Placental pericyte (primary cell): ENCODE data around the gene EMC1. TPM values are rescaled to one million over a fixed set of nuclear protein-coding genes. Genes with fewer than 3 reads are reported as not detected.

Source experiments
- total RNA-seq: library from RNA; depleted of rRNA; stranded (reverse); fragments of >200 nt; gene quantifications from 2 replicates; pipeline ENCODE4 v1.2.3, GENCODE V29; 2012

Gene EMC1
- total RNA-seq, result 73.3 and 99.2 TPM in 2 replicates

GRCh38 chr1:19251305-19252196 is at the start of gene EMC1, which contains the start of gene MRTO4:
TSS of gene EMC1 (minus strand) at chr1:19251524. CDS start at chr1:19251509, 15 bp downstream.
TSS of gene MRTO4 (plus strand) at chr1:19251805. CDS start at chr1:19251836, 31 bp downstream.

GRCh38 chr1:19288324-19289241 is 37.3 kb upstream of the EMC1 start, which contains the start of gene AKR7A3:
TSS of gene AKR7A3 (minus strand) at chr1:19288770. CDS start at chr1:19288709, 61 bp downstream.

DNA sequence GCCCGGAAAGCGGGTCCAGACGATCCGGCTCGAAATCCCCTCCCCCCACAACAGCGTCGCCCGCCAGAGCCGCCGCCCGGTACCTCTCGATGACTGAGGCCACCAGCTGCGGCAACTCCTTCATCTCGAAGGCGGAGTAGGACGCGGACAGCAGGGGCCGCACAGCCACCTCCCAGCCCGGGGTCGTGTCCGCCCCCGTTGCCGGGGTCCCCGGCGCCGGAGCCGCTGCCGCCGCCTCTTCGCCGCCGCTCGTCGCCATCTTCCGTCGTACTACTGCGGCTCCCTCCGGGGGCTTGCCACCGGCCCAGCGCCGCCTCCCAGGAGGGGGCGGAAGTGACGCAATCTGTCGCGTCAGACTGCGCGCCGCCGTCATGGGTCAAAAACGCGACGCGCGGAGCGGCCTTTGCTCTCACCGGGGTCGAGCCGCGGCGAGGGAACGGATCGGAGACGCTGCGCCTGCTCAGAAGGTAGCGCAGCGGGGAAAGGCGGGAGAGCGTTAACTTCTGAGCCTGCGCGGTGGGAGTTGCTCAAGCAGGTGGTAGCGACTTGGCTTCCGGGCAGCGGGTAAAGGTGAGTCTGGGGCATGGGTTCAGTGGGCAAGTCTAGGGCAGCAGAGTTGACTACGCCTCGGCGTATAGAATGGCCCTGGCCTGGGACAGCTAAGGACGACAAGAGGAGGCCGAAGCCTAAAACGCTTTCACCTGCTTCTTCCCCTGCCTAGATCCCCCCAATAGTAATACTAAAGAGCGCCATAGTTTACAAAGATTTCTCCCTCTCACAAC is 41.1 kb downstream of the EMC1 start, which contains the start of gene UBR4:
Gene UBR4, minus strand, starts transcription at position 277 of the 782 bp plus-strand sequence. Its CDS starts 18 bp downstream, at position 259.

Other genes starting within 250 kb of the EMC1 start
- 212 and 221 TPM in 2 replicates for gene UBR4, start 41.3 kb downstream of the EMC1 start, total RNA-seq
- gene MRTO4, start 281 bp upstream of the EMC1 start, total RNA-seq, result 17.9 and 46.4 TPM in 2 replicates
- 0.29 and 0.66 TPM in 2 replicates for gene AKR7A3, start 37.2 kb upstream of the EMC1 start, total RNA-seq
- 46.6 and 69.4 TPM in 2 replicates for gene AKR7A2, start 60.6 kb upstream of the EMC1 start, total RNA-seq
- 28.9 and 53.4 TPM in 2 replicates for gene SLC66A1, start 60.8 kb upstream of the EMC1 start, total RNA-seq
- gene CAPZB, start 234.0 kb upstream of the EMC1 start, total RNA-seq, result 201 and 250 TPM in 2 replicates